Astrocyte of the cerebellum (primary cell): Measurements from ENCODE around the gene CYP2C9.
"Not testable (repeated sequence)": the region's sequence is repeated elsewhere in the genome, so short reads cannot be mapped to it uniquely, and the experiment has no call there.

Source experiments
- DNase-seq: peaks from one replicate; pipeline ENCODE4 v3.0.0-alpha.2; 2011; ENCODE audit warnings: low read depth
- H3K4me3 ChIP-seq: 2 replicates; pipeline ENCODE4 v1.5.1; 2011; ENCODE audit warnings: mild to moderate bottlenecking, low read depth, low read length, moderate library complexity
- in situ Hi-C: cut with HindIII; loops from 2 replicates; pipeline ENCODE4 v1.10.0; 2017; ENCODE audit warnings: low sequenced_read_pairs
- TF ChIP-seq, protein P1 (sequence below): IDR thresholded peaks from 2 replicates; pipeline ENCODE4 v1.5.1; 2012; ENCODE audit warnings: low read length, low read depth, moderate library complexity, mild to moderate bottlenecking; ENCODE audit errors: missing control alignments

Gene CYP2C9

DNA sequence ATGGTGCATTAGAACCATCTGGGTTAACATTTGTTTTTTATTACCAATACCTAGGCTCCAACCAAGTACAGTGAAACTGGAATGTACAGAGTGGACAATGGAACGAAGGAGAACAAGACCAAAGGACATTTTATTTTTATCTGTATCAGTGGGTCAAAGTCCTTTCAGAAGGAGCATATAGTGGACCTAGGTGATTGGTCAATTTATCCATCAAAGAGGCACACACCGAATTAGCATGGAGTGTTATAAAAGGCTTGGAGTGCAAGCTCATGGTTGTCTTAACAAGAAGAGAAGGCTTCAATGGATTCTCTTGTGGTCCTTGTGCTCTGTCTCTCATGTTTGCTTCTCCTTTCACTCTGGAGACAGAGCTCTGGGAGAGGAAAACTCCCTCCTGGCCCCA, at the start of gene CYP2C9:
TSS of gene CYP2C9 (plus strand) at position 276 of the 400 bp plus-strand sequence. CDS start at position 301, 25 bp downstream.
- no peak within 1 kb of the TSS for H3K4me3 ChIP-seq
- TF ChIP-seq, protein P1, sequence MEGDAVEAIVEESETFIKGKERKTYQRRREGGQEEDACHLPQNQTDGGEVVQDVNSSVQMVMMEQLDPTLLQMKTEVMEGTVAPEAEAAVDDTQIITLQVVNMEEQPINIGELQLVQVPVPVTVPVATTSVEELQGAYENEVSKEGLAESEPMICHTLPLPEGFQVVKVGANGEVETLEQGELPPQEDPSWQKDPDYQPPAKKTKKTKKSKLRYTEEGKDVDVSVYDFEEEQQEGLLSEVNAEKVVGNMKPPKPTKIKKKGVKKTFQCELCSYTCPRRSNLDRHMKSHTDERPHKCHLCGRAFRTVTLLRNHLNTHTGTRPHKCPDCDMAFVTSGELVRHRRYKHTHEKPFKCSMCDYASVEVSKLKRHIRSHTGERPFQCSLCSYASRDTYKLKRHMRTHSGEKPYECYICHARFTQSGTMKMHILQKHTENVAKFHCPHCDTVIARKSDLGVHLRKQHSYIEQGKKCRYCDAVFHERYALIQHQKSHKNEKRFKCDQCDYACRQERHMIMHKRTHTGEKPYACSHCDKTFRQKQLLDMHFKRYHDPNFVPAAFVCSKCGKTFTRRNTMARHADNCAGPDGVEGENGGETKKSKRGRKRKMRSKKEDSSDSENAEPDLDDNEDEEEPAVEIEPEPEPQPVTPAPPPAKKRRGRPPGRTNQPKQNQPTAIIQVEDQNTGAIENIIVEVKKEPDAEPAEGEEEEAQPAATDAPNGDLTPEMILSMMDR, result no peak
- no peak for DNase-seq
- in situ Hi-C loops, result no loop called here

DNA sequence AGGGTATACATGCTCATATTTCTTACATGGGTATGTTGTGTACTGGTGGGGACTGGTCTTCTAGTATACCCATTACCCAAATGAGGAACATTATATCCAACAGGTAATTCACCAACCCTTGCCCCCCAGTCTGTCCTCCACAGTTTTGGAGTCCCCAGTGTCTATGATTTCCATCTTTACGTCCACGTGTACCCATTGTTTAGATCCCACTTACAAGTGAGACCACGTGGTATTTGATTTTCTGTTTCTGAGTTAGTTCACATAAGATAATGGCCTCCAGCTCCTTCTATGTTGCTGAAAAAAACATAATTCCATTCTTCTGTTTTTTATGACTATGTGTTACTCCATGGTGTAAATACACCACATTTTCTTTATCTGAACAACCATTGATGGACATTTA, 49.3 kb upstream of the CYP2C9 start:
- TF ChIP-seq, protein P1, result no peak
- in situ Hi-C loops, result no loop called here
- H3K4me3 ChIP-seq, result no peak overlapping the region
- no peak for DNase-seq

DNA sequence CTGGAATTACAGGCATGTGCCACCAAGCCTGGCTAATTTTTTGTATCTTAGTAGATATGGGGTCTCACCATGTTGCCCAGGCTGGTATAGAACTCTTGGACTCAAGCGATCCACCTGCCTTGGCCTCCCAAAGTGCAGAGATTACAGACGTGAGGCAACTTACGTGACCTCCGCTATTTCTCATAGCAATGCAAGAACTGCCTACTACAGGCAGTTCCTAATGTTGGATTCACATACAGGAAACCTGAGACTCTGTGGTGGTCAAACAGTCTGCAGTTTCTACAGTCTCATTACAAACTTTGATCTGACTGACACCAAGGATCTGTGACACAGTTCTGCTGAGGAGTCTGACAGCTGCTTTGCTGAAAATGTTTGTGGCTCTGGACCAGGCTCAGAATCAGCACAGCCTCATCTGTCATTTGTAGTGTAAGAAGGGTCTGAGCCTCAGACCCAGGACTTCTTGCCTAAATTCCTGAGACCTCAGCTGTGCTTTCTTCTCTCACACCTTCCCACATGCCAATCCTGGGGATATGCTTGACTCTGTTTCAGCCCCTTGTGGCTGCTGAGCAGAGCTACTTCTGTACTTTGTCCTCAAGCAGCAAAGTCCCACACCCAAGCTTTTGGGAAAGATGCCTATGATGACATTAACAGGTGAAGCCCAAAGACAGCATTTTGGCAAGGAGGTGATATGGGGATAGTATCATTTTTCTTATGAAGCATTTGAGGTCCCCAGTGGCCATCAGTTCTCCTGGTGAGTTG, 48.0 kb upstream of the CYP2C9 start:
- no peak for DNase-seq
- in situ Hi-C loops, result no loop called here
- TF ChIP-seq, protein P1, result no peak
- no peak overlapping the region for H3K4me3 ChIP-seq

DNA sequence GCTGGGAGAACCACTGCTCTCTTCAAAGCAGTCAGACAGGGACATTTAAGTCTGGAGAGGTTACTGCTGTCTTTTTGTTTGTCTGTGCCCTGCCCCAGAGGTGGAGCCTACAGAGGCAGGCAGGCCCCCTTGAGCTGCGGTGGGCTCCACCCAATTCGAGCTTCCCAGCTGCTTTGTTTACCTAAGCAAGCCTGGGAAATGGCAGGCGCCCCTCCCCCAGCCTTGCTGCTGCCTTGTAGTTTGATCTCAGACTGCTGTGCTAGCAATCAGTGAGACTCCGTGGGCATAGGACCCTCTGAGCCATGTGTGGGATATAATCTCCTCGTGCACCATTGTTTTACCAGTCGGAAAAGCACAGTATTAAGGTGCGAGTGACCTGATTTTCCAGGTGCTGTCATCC, 40.0 kb upstream of the CYP2C9 start:
- in situ Hi-C loops, DNase-seq, H3K4me3 ChIP-seq: not testable (repeated sequence)

DNA sequence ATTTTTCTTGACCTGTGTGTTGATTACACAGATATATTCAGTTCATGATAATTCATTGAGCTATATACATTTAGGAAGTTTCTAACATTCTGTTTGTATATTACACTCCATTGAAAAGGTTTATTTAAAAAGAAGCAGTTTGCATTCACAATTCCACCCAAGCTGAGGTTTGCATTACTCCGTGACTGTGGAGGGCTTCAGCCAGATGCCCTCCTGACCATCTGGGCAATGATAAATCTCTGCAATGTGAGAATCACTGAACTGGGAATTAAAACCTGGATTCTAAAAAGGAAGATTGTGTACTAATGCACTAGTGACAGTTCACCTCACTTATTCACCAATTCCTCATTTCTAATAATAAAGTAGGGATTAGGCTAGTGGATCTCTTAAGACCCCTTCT, 36.4 kb upstream of the CYP2C9 start:
- H3K4me3 ChIP-seq, result no peak overlapping the region
- in situ Hi-C loops, result no loop called here
- DNase-seq, result no peak
- TF ChIP-seq, protein P1, result no peak

DNA sequence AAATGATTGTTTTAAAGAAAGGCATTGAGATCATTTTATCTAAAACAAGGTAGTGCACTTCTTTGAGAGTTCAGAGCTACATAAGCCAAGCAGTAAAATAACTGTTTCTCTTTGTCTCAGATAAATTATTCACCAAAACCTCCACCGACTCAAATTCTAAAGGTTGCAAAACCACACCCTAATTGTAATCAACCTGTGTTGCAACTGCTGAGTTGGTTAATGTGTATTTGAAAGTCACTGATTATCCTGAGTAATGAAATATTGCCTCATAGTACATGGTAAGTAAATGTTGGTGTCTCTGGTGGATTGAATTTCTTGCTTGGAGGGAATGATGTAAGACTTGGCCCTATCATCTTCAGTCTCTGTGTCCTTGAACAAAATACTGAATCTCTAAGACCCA, 35.9 kb upstream of the CYP2C9 start:
- no peak overlapping the region for H3K4me3 ChIP-seq
- TF ChIP-seq, protein P1, result no peak
- in situ Hi-C loops, result no loop called here
- no peak for DNase-seq

DNA sequence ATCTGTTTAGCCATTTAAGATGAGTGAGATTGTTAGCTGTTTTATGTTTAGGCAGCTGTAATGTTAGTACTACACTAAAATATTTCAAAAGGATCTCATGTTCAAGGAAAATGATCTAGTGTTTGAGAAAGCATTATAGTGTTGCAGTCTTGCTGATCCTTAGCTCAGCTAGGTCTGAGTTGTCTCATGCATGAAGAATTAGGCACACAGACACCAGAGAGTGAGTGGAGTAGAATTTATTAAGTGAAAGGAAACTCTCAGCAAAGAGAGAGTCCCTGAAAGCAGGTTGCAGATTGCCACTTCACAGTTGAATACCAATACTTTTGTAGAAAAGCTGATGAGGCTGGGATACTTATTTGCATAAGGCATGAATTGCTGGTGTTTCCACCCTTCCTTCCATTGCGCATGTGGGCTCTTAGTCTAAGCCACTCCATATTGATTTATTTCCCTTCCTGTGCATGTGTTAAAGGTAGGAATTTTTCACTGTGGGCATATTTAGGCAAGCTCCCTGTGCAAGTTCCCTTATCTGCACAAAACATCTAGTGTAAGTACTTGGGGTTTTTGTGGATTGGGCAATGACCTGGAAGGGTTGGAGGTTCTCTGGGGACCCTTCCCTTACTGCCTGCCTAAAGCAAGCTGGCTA, 33.8 kb upstream of the CYP2C9 start:
- DNase-seq, in situ Hi-C loops, H3K4me3 ChIP-seq: not testable (repeated sequence)

DNA sequence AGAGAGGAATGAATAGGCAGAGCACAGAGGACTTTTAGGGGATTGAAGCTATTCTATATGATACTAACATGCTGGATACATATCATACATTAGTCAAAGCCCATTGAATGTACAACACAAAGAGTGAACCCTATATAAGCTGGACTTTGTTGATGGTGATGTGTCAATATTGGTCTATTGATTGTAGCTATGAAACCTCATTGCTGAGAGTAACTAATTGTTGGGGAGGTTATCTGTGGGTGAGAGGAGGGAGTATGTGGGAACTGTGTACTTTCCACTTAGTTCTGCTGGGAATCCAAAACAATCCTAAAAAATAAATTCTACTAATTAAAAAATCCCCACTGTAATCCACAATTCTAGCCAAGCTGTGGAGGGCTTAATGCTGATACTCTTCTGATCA, 22.0 kb upstream of the CYP2C9 start:
- DNase-seq, result no peak
- TF ChIP-seq, protein P1, result no peak

More for the DNA sequence above, 22.0 kb upstream of the CYP2C9 start:
- no peak overlapping the region for H3K4me3 ChIP-seq
- in situ Hi-C loops, result no loop called here
